Esophagus muscularis mucosa (tissue), 4 donors: Measurements from ENCODE around the gene NANS. TPM values are rescaled to one million over a fixed set of nuclear protein-coding genes. Genes with fewer than 3 reads are reported as not detected.

ENCODE experiments used
- DNase-seq: peaks from one replicate; pipeline ENCODE4 v3.0.0-alpha.2; 2017; ENCODE audit errors: extremely low spot score
- H3K27ac ChIP-seq, 4 donors: fragments of 200-600 bp; sonication (generic); replicated peaks in 1 of 4; 1 replicate in 3 of 4; 2 replicates in 1 of 4; pipeline ENCODE4 v1.5.1; 2016 to 2019; ENCODE audit warnings: mild to moderate bottlenecking in 1 of 4
- H3K27me3 ChIP-seq, 4 donors: fragments of 200-600 bp; sonication (generic); one replicate each; pipeline versions ENCODE4 v1.5.1 to v1.6.0; 2016 to 2019
- H3K36me3 ChIP-seq, 4 donors: fragments of 200-600 bp; sonication (generic); one replicate each; pipeline ENCODE4 v1.5.1; 2016 to 2019
- H3K4me1 ChIP-seq, 4 donors: fragments of 200-600 bp; sonication (generic); one replicate each; pipeline ENCODE4 v1.5.1; 2016 to 2019
- H3K4me3 ChIP-seq, 4 donors: fragments of 200-600 bp; sonication (generic); 1 replicate in 2 of 4; 2 replicates in 2 of 4; pipeline ENCODE4 v1.5.1; 2016 to 2019; ENCODE audit warnings: mild to moderate bottlenecking in 4 of 4, moderate library complexity in 1 of 4
- H3K9me3 ChIP-seq, 4 donors: fragments of 200-600 bp; sonication (generic); 1 replicate in 3 of 4; 2 replicates in 1 of 4; pipeline ENCODE4 v1.5.1; 2016 to 2019
- EP300 ChIP-seq: sonication (generic); formaldehyde crosslinking; IDR thresholded peaks from one replicate; pipeline ENCODE4 v1.6.1; 2017; ENCODE audit warnings: antibody characterized with exemption
- POLR2A ChIP-seq: fragments of 450-650 bp; IDR thresholded peaks from one replicate; pipeline ENCODE4 v1.6.1; 2017; ENCODE audit warnings: antibody characterized with exemption, moderate library complexity, mild to moderate bottlenecking, low read depth
- POLR2AphosphoS5 ChIP-seq, 2 donors: sonication (generic); formaldehyde crosslinking; IDR thresholded peaks; one replicate each; pipeline ENCODE4 v1.6.1; 2017; ENCODE audit warnings: antibody characterized with exemption in 2 of 2
- WGBS: methylation state at CpG from one replicate; pipeline ENCODE4 v1.1.5; 2018; 5-methylcytosine and 5-hydroxymethylcytosine counted together
- intact Hi-C: fragments of 100-400 bp; cut with DNase I; formaldehyde crosslinking; loops from one replicate; pipeline ENCODE4 v1.15.1; 2023
- total RNA-seq, 4 donors: library from RNA; depleted of rRNA; stranded (reverse); fragments of >200 nt; gene quantifications; one replicate each; pipeline versions ENCODE4 v1.1.0 to v1.2.1, GENCODE V29; 2016
- TF ChIP-seq, protein P1 (sequence below), 3 experiments: fragments of 200-600 bp in 2 of 3; fragments of 450-650 bp in 1 of 3; sonication (generic) in 2 of 3; IDR thresholded peaks; one replicate each; pipeline ENCODE4 v1.5.1; 2017 to 2019; ENCODE audit warnings: antibody characterized with exemption in 3 of 3, mild to moderate bottlenecking in 2 of 3, moderate library complexity in 1 of 3

NANS gene
- total RNA-seq, 4 donors from 2014 or later: 25.3 to 54.7 (median 37.3) TPM

DNA sequence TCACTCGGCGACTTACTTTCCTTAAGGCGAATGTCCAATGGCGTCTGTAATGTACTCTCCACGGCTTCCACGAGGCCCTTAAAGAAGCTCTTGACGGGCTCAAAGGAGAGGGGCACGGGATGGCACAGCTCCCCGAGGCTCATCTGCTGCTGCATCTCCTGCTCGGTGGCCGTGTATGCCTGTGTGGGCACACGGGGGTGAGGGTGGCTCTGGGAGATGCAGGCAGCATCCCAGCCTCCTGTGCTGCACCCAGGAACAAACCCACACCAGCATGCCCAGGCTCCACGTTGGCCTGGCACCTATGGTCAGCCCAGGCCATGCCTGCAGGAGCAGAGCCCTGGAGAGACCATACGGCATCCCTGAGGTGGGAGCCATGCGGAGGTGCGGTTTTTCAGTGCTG, 38.3 kb downstream of the NANS start:
- Histone ChIP-seq H3K36me3 (peaks cover 4 to 45% (median 8%) of the 10 kb centered on the region in 4 donors), H3K9me3 (no peaks in the 10 kb centered on the region), H3K4me3 (no peak overlapping the region), H3K27ac (no peak overlapping the region), H3K27me3 (peaks cover 0 to 11% (median 0%) of the 10 kb centered on the region in 4 donors), H3K4me1 (no peaks in the 10 kb centered on the region)
- DNase-seq: no peak
- intact Hi-C loops: no loop called here
- TF ChIP-seq, protein P1, sequence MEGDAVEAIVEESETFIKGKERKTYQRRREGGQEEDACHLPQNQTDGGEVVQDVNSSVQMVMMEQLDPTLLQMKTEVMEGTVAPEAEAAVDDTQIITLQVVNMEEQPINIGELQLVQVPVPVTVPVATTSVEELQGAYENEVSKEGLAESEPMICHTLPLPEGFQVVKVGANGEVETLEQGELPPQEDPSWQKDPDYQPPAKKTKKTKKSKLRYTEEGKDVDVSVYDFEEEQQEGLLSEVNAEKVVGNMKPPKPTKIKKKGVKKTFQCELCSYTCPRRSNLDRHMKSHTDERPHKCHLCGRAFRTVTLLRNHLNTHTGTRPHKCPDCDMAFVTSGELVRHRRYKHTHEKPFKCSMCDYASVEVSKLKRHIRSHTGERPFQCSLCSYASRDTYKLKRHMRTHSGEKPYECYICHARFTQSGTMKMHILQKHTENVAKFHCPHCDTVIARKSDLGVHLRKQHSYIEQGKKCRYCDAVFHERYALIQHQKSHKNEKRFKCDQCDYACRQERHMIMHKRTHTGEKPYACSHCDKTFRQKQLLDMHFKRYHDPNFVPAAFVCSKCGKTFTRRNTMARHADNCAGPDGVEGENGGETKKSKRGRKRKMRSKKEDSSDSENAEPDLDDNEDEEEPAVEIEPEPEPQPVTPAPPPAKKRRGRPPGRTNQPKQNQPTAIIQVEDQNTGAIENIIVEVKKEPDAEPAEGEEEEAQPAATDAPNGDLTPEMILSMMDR (IDR thresholded peaks at IDR 0.05): no peak
- TF ChIP-seq POLR2AphosphoS5 (IDR thresholded peaks at IDR 0.05): no peak
- TF ChIP-seq EP300: no peak
- no peak for TF ChIP-seq POLR2A
- 94% methylated on average over 15 of the region's 16 CpGs for WGBS

DNA sequence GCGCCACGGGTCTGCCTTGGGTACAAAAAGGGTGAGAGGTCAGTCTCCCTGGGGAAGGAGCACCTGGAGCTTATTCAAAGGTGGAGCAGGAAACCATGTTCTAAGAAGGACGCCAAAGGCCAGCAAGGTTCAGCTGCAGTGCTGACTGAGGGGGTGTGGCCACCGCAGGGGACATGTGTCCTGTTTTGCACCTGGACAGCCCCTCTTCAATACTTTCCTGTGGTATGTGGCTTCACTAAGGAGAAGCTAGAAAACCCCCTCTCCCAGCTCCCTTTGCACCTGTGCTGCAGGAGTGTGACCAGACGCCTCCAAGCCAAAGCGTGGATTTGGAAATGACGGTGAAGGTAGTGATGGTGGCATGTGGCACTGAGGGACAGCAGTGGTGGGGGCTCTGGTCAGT, 38.9 kb downstream of the NANS start:
- TF ChIP-seq, protein P1 (IDR thresholded peaks at IDR 0.05): no peak
- TF ChIP-seq POLR2A: no peak
- no peak for TF ChIP-seq EP300
- no peak for TF ChIP-seq POLR2AphosphoS5 (IDR thresholded peaks at IDR 0.05)
- no peaks in the 10 kb centered on the region for H3K4me1 ChIP-seq
- intact Hi-C loops: no loop called here
- DNase-seq: no peak
- no peak overlapping the region for H3K4me3 ChIP-seq
- WGBS: 86% methylated on average over 6 of the region's 7 CpGs
- H3K27ac ChIP-seq: no peak overlapping the region
- peaks cover 0 to 11% (median 0%) of the 10 kb centered on the region in 4 donors for H3K27me3 ChIP-seq
- peaks cover 4 to 45% (median 8%) of the 10 kb centered on the region in 4 donors for H3K36me3 ChIP-seq
- H3K9me3 ChIP-seq: no peaks in the 10 kb centered on the region

DNA sequence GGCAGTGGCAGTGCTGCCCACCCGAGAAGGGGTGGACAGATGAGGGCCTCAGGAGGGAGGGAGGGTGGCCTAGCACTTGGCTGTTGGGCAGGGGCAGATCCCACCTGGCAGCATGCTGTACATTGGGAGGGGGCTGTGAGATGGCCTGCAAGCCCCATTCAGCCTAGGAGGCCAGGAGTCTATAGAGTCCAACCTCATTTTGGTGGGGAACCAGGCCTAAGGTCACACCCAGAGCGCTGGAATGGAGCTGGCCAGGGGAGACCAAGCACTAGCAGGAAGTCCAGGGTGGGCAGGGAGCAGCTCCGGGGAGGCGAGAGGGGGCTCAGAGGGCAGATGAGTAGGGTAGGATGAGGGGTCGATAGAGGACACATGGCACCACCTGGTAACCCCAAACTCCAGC, 39.6 kb downstream of the NANS start:
- Histone ChIP-seq H3K27me3 (peaks cover 0 to 11% (median 0%) of the 10 kb centered on the region in 4 donors), H3K4me3 (no peak overlapping the region), H3K27ac (no peak overlapping the region), H3K4me1 (no peaks in the 10 kb centered on the region), H3K9me3 (no peaks in the 10 kb centered on the region), H3K36me3 (peaks cover 4 to 45% (median 8%) of the 10 kb centered on the region in 4 donors)
- intact Hi-C loops: no loop called here
- WGBS: 100% methylated on average over 3 of the region's 5 CpGs
- no peak for DNase-seq
- TF ChIP-seq, protein P1 (IDR thresholded peaks at IDR 0.05): no peak
- no peak for TF ChIP-seq POLR2A

DNA sequence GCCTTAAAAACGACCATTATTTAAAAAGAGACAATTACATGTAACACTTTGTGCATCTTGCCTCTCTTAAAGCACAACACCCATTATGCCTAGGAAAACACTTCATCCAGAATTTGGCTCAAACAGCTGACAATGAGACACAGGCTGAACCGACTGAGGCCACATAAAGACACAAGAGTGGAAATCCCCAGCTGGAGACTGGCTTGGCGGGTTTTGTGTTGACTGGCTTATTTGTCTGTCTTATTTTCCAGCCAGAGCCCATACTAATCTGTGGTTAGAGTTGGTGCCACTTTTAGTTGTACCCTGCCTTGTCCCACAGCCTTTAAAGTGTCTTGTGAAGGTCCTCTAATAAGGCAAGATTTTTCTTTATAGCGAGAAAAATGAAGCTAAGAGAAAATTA, 41.3 kb downstream of the NANS start:
- no peak for TF ChIP-seq POLR2AphosphoS5 (IDR thresholded peaks at IDR 0.05)
- no peak for TF ChIP-seq EP300
- TF ChIP-seq, protein P1 (IDR thresholded peaks at IDR 0.05): no peak
- TF ChIP-seq POLR2A: no peak
- Histone ChIP-seq H3K9me3 (no peaks in the 10 kb centered on the region), H3K36me3 (peaks cover 4 to 45% (median 8%) of the 10 kb centered on the region in 4 donors), H3K27ac (no peak overlapping the region), H3K4me3 (no peak overlapping the region), H3K4me1 (no peaks in the 10 kb centered on the region), H3K27me3 (peaks cover 0 to 11% (median 0%) of the 10 kb centered on the region in 4 donors)
- WGBS: 79% methylated on average over 4 of the region's 4 CpGs
- DNase-seq: no peak
- intact Hi-C loops: no loop called here

DNA sequence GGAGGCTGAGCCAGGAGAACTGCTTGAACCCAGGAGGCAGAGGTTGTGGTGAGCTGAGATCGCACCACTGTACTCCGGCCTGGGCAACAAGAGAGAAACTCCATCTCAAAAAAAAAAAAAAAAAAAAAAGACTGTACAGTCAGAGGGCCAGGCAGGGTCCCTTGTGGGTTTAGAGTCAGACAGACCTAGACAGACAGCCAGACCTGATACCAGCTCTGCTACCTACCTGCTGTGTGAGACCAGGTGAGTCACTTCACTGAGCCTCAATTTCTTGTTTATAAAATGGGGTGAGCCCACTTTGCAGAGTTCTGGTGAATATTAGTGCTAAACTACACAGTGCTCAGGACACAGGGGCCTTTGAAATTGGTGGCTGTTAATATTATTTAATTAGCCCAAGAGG, 42.8 kb downstream of the NANS start:
- Histone ChIP-seq H3K27me3 (peaks cover 0 to 11% (median 0%) of the 10 kb centered on the region in 4 donors), H3K27ac (no peak overlapping the region), H3K9me3 (no peaks in the 10 kb centered on the region), H3K4me1 (no peaks in the 10 kb centered on the region), H3K4me3 (no peak overlapping the region), H3K36me3 (peaks cover 4 to 39% (median 8%) of the 10 kb centered on the region in 4 donors)
- WGBS: 100% methylated on average over 2 of the region's 2 CpGs
- TF ChIP-seq POLR2A: no peak
- TF ChIP-seq EP300: no peak
- TF ChIP-seq, protein P1 (IDR thresholded peaks at IDR 0.05): no peak
- TF ChIP-seq POLR2AphosphoS5 (IDR thresholded peaks at IDR 0.05): no peak
- intact Hi-C loops: no loop called here
- no peak for DNase-seq
